Measurements from ENCODE around the gene FLNA.

FLNA gene

DNA sequence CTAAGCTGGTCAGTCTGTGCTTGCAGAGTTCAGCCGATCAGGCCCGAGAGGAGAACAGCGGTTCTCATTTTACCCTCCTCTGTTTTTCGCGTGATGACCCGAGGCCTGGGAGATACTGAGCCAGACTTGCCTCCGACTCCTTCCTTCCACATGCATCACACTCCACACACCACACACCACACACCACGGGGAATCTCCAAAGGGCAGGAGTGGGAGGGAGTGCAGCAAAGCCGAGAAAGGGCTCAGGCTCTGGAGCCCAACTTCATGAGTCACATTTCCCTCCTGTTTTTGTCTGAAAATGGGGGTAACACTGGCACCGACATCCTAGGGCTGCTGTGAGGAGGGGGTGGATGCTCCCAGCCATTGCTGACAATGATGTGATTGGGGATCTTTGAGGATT lies 39.9 kb downstream of the FLNA start:
- TF ChIP-seq, protein P1, sequence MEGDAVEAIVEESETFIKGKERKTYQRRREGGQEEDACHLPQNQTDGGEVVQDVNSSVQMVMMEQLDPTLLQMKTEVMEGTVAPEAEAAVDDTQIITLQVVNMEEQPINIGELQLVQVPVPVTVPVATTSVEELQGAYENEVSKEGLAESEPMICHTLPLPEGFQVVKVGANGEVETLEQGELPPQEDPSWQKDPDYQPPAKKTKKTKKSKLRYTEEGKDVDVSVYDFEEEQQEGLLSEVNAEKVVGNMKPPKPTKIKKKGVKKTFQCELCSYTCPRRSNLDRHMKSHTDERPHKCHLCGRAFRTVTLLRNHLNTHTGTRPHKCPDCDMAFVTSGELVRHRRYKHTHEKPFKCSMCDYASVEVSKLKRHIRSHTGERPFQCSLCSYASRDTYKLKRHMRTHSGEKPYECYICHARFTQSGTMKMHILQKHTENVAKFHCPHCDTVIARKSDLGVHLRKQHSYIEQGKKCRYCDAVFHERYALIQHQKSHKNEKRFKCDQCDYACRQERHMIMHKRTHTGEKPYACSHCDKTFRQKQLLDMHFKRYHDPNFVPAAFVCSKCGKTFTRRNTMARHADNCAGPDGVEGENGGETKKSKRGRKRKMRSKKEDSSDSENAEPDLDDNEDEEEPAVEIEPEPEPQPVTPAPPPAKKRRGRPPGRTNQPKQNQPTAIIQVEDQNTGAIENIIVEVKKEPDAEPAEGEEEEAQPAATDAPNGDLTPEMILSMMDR (IDR thresholded peaks at IDR 0.05) = no peak
- Histone ChIP-seq H3K4me3 (ENCODE audit: low read depth in 1 of 2, low read length in 1 of 2) (no peak overlapping the region), H3K9me3 (no peaks in the 10 kb centered on the region), H3K27ac (peak overlapping the region; percentile 91), H3K27me3 (no peaks in the 10 kb centered on the region), H3K36me3 (no peaks in the 10 kb centered on the region), H3K4me1 (ENCODE audit: control insufficient read depth in 1 of 2, insufficient read depth in 1 of 2, low read depth in 1 of 2, low read length in 1 of 2) (peaks cover 15% of the 10 kb centered on the region in 2 experiments)

DNA sequence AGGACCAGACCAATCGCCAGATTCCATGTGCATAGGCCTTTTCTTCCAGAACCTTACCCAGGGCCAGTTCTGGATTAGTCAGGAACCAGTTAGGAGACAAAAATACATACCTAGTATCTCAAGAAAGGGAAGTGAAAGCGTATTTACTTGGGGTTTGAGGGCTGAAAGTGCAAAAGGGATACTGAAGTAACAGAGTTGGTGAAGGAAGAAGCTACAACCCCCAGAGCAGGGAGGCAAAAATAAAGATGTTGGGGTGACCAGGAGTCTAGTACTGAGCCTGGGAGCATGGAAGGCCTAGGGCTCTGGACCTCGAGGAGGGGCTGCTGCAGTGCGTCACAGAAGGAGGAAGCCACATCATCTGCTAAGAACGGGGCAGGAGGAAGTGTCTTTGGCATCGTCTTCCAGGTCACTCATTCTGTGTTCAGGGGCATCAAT lies 40.6 kb downstream of the FLNA start:
- TF ChIP-seq, protein P1 (IDR thresholded peaks at IDR 0.05) = no peak
- Histone ChIP-seq H3K27ac (peak overlapping the region; percentile 91), H3K9me3 (no peaks in the 10 kb centered on the region)

DNA sequence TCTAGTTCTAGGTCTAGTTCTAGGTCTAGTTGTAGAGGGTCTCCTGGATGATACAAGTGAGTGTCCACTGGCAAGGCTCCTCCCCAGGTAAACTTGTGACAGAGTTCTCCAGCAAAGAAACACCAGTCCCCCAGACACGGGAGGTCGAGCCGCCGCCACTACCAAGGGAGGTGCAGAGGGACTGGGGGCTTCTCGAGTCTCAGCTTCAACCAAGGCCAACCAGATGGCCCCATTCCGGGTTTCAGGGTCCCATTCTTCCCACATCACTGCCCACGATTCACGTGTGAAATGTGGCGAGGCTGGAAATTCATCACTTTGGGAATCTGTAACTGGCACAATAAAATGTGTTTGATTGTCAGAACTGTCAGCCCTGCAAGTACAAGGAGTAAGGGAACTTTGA lies 41.3 kb downstream of the FLNA start:
- TF ChIP-seq, protein P1 (IDR thresholded peaks at IDR 0.05) = no peak
- Histone ChIP-seq H3K27me3 (no peaks in the 10 kb centered on the region), H3K9me3 (no peaks in the 10 kb centered on the region), H3K36me3 (no peaks in the 10 kb centered on the region), H3K4me3 (ENCODE audit: low read depth in 1 of 2, low read length in 1 of 2) (no peak overlapping the region), H3K4me1 (ENCODE audit: control insufficient read depth in 1 of 2, insufficient read depth in 1 of 2, low read depth in 1 of 2, low read length in 1 of 2) (peaks cover 15% of the 10 kb centered on the region in 2 experiments), H3K27ac (peak overlapping the region; percentile 91)

More for the DNA sequence above, 40.6 kb downstream of the FLNA start:
- Histone ChIP-seq H3K27me3 (no peaks in the 10 kb centered on the region), H3K4me3 (ENCODE audit: low read depth in 1 of 2, low read length in 1 of 2) (peak overlapping the region in 1 of 2 experiments; percentile 17), H3K4me1 (ENCODE audit: control insufficient read depth in 1 of 2, insufficient read depth in 1 of 2, low read depth in 1 of 2, low read length in 1 of 2) (peaks cover 15% of the 10 kb centered on the region in 2 experiments), H3K36me3 (no peaks in the 10 kb centered on the region)

DNA sequence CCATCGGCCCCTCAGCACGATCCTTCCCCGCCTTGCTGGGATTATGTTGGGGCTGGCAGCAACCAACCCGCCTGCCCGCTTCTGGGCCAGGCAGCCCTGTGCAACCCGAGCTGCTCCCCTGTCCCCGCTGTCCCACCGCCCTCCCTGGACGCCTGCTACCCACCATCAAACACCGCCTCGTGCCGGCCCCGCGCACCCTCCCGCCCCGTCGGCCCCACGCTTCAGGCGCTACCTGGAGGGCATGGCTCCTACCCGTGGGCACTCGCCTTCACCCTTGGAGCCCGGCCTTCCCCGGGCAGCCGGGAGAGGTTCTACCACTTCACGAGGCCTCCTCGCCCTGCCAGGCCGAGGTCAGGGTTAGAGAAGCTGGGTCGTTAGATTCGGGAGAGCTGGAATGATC lies 41.9 kb downstream of the FLNA start:
- no peaks in the 10 kb centered on the region for H3K36me3 ChIP-seq
- H3K27ac ChIP-seq = no peak overlapping the region
- no peak overlapping the region for H3K4me3 ChIP-seq (ENCODE audit: low read depth in 1 of 2, low read length in 1 of 2)
- TF ChIP-seq, protein P1 (IDR thresholded peaks at IDR 0.05) = no peak
- no peaks in the 10 kb centered on the region for H3K27me3 ChIP-seq
- H3K4me1 ChIP-seq (ENCODE audit: control insufficient read depth in 1 of 2, insufficient read depth in 1 of 2, low read depth in 1 of 2, low read length in 1 of 2) = peaks cover 15% of the 10 kb centered on the region in 2 experiments
- H3K9me3 ChIP-seq = no peaks in the 10 kb centered on the region

DNA sequence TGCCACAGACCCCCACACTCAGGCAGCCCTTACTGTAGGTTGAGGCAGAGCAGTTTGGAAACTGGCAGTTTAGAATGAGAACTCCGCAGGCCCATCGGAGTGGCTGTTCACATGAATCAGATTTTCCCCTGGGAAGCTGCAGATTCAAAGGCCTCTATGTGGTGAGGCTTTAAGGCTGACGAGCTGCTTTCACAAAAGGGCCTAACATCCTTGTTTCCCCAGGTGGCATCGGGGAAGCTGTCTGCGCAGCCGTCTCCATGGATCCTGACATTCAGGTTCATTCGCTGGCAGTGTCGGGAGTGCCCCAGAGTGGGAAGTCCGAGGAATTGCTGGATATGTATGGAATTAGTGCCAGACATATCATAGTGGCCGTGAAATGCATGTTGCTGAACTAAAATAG lies 45.1 kb downstream of the FLNA start:
- no peak overlapping the region for H3K4me3 ChIP-seq (ENCODE audit: low read depth in 1 of 2, low read length in 1 of 2)
- no peaks in the 10 kb centered on the region for H3K9me3 ChIP-seq
- TF ChIP-seq, protein P1 (IDR thresholded peaks at IDR 0.05) = no peak
- H3K27ac ChIP-seq = no peak overlapping the region
- H3K4me1 ChIP-seq (ENCODE audit: control insufficient read depth in 1 of 2, insufficient read depth in 1 of 2, low read depth in 1 of 2, low read length in 1 of 2) = peaks cover 10 to 11% of the 10 kb centered on the region in 2 experiments
- H3K36me3 ChIP-seq = no peaks in the 10 kb centered on the region
- H3K27me3 ChIP-seq = no peaks in the 10 kb centered on the region

DNA sequence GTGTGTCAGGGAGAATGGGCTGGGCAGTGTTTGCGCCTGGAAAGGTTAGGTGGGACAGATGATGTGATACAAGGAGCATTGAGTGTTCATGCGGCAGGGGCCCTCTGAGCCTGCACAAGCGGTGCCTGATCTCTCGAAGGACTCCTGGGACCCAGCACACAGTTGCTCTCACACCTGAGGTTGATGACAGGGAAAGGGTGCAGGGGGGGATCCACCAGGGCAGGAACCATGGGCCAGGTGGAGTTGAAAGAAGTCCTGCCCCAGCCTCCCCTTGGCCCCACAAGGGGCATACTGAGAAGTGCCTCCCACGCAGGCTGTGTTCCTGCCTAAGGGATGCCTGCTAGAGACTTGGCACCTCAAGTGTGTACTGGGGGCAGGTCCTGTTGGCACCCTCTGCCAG lies 45.8 kb downstream of the FLNA start:
- Histone ChIP-seq H3K4me1 (ENCODE audit: control insufficient read depth in 1 of 2, insufficient read depth in 1 of 2, low read depth in 1 of 2, low read length in 1 of 2) (peaks cover 3 to 5% of the 10 kb centered on the region in 2 experiments), H3K27ac (no peak overlapping the region), H3K9me3 (no peaks in the 10 kb centered on the region), H3K27me3 (no peaks in the 10 kb centered on the region), H3K4me3 (ENCODE audit: low read depth in 1 of 2, low read length in 1 of 2) (no peak overlapping the region), H3K36me3 (no peaks in the 10 kb centered on the region)
- TF ChIP-seq, protein P1 (IDR thresholded peaks at IDR 0.05) = no peak

All from neutrophil (primary cell).